ENCODE results near the gene WNT4.

WNT4 gene

GRCh38 chr1:22163564-22163963, 20.7 kb upstream of the WNT4 start:
- no peak for DNase-seq (ENCODE audit: low read depth in 2 of 2)

DNA sequence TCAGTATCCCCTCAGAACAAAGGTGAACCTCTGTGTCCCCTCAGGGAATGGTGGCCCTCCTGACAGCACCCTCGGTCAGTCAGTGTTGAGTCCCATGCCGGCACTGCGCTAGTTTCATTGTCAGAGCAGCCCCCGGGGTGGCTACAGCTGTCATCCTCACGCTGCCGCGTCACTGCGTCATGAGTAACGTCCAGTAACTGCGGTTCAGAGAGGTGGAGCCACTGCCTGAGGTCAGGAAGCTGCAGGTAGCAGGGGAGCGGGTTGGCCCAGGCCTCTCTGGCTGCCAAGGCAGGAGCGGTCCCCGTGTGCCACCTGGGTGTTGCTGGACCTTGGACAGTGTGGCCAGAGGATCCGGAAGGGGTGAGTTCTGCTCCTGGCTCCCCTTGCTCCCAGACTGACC, 20.2 kb upstream of the WNT4 start:
- DNase-seq (ENCODE audit: low read depth in 2 of 2), result no peak

- DNase-seq (ENCODE audit: low read depth in 2 of 2), result no peak
Measured at GRCh38 chr1:22159891-22160290, 17.0 kb upstream of the WNT4 start.

DNA sequence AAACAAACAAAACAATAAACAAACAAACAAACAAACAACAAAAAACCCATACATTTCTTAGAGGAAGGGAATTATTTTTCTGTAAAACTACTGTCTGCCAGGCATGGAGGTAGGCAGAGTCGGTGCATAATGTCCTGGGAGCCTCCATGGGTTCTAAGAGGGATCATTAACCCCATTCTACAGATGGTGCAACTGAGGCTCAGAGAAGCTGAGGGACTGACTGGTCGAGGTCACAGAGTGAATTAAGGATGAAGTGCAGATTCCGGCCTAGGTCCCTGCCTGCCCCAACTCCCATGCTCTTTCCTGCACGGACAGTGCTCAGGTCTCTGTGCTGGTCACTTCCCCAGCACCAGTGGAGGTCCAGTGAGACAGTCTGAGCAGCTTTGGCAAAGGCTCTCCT, 15.8 kb upstream of the WNT4 start:
- no peak for DNase-seq (ENCODE audit: low read depth in 2 of 2)

DNA sequence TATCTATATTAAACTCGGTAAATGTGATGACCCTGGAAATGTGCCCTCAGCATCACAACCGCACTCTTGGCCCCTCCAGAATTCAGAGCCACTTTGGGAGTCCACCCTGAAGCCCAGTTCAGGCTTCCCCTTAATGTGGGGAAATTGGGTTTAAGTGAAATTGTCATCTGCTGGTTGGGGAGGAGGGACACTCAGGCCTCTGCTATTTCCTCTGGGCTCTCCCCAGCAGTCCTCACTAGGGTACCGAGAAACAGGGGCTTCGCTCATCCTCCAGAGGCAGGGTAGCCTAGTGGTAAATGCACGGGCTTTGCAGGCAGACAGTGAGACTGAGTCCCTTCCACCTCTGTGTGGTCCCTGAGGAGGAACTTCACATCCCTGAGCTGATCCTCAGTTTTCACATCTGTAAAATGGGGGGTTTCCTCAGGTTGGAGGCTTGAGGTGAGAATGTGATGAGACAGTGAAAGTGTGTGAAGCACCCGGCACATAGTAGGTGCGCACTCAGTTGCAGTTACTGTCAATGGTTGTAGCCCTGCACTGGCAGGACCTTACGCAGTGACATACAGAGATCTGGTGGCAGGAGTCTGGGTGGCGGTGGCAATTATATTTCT, 14.6 kb upstream of the WNT4 start:
- DNase-seq (ENCODE audit: low read depth in 2 of 2), result no peak

DNA sequence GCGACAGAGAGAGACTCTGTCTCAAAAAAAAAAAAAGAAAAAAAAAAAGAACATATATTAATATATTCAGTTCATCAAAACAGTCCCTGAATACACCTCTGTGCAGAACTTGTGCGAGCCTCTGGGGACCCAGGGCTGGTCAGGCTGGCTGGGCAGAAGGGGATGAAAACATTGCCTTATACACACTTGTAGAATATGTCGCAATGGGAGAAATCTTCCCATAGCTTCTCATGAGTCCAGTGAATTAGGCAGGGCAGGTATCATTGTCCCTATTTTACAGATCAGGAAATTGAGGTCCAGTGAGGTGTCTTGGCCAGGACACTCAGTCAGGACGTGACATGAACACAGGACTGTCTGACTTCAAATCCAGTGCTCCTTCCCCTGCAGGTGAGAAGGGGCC, 12.6 kb upstream of the WNT4 start:
- DNase-seq (ENCODE audit: low read depth in 2 of 2), result no peak

- DNase-seq (ENCODE audit: low read depth in 2 of 2), result no peak
Measured at GRCh38 chr1:22154626-22155025, 11.7 kb upstream of the WNT4 start.

DNA sequence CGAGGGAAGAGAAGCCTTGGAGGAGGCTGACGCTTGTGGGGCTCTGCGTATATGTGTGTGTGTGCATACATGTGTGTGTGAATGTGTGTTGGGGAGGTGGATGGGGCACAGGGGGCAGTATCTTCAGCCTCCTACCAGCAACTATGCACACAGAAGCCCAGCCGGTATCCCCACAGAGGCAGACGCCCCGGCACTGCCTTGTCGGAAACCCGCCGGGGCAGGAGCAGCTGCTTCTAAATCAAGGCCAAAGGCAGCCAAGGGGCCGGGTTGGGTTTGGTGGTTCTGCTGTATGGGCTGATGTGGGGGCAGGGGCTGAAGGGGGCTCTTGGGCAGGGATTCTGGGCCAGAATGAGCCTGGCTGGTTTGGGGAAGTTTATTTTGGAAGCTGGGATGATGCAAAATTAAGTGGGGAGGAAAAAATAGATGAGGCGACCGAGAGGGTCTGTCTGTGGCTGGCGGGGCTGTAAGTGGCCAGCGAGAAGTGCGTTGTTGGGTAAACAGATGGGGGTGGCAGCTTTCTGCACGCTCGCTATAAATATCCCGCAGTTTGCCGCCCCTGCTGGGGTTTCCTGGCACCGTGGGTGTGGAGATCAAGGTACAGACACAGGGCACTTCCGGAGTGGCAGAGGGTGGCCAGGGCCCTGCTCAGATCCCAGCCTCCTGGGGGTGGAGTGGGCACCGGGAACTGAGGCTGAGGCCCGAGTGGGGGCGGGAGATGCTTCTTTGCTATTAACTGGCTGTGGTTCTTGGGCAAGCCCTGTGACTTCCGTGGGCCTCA, 11.0 kb upstream of the WNT4 start:
- DNase-seq (ENCODE audit: low read depth in 2 of 2), result no peak

- no peak for DNase-seq (ENCODE audit: low read depth in 2 of 2)
Measured at GRCh38 chr1:22150923-22151322, 8.0 kb upstream of the WNT4 start.

DNA sequence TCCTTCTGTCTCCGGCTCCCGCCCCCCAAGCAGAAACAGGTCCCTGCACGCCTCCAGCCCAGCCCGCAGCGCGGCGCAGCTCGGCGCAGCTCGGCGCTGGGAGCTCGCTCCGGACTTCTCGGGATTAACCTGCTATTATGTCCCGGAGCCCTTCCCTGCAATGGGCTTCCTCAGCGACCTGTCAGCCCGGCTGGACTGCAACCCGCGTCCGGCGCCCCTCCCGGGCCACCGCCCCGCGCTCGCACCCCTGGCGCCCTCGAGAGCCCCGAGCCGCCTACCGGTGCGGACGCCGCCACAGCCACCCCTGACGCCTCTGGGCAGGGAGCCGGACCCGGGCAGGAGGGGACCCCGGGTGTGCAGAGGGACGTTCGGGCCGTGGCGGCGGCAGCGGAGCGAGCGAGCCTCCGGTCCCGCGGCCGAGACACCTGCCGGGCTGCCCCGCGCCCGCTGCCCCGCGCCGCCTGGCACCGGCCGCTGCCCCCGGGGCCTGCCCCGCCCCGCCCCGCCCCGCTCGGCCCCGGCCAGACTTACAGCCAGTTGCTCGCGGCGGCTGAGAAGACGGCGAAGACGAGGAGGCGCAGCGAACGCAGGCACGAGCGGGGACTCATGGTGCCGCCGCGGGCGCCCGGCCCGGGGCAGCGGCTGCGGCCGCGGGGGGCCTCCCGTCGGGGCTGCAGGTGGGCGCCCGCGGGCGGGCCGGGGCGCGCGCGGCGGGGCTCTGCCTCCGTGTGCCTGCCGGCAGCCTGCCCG, 407 bp downstream of the WNT4 start:
- DNase-seq (ENCODE audit: low read depth in 2 of 2), result no peak

GRCh38 chr1:22141554-22142314, 1.2 kb downstream of the WNT4 start:
- no peak for DNase-seq (ENCODE audit: low read depth in 2 of 2)

GRCh38 chr1:22140694-22141093, 2.2 kb downstream of the WNT4 start:
- DNase-seq (ENCODE audit: low read depth in 2 of 2), result no peak

DNA sequence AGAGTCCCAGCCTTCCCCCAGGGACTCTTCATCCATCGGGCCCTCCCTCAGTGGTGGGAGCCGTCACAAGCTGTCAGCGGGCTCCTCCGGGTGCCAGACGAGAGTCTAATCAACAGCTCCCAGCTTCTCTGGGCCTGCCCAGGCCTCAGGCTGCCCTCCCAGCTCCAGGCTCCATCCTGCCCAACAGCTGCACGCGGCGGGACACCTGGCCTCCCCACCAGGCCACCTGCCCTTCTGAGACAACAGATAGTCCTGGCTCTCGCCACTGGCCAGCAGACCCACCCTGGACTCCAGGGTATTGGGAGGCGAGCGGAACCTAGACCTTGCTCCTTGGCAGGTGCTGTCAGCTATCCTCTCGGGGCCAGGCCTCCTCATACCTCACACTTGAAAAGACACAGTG, 3.1 kb downstream of the WNT4 start:
- DNase-seq (ENCODE audit: low read depth in 2 of 2), result no peak

DNA sequence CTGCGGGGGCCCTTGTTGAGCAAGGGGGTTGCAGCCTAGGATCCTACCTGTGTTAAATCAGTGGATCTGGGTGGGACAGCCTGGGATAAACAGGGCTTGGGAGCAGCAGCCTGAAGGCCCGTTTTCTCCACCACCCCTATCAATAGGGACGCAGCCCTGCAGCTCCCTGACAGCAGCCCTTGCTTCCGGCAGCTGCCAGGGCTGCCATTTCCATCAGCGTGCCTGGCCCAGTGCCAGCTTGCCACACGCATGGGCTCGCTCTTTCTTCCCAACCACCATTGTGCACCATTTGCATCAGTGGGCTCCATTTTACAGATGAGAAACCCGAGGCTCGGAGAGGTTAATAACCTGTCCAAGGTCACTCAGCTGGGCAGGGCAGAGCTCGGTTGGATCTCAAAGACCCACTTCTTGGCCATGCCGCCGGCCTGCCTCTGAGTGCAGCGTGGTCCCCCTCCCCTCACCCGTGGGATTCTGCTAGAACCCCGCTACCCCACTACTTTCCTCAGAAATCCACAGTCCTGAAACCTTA, 3.8 kb downstream of the WNT4 start:
- DNase-seq (ENCODE audit: low read depth in 2 of 2), result no peak

GRCh38 chr1:22137004-22137720, 5.7 kb downstream of the WNT4 start:
- DNase-seq (ENCODE audit: low read depth in 2 of 2), result no peak

DNA sequence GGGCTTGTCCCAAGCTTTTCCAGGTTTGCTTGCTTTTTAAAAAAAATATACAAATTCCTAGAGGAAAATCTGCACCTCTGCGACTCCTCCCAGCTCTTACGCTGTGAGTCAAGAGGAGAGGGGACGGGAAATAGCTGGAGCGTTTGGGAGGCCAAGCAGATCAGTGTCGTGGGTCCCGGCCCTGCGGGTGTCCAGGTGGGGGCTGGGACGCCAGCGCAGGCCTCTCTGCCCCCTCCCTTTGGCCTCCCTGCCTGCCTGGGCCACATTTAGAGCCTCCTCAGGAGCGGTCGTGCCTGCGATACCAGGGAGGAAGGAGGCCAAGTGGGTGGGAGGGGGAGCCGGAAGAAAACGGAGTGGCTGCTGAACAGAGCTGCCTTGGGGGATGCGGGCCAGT, 9.0 kb downstream of the WNT4 start:
- no peak for DNase-seq (ENCODE audit: low read depth in 2 of 2)

GRCh38 chr1:22133247-22133930, 9.5 kb downstream of the WNT4 start:
- DNase-seq (ENCODE audit: low read depth in 2 of 2), result no peak

GRCh38 chr1:22132517-22133235, 10.2 kb downstream of the WNT4 start:
- no peak for DNase-seq (ENCODE audit: low read depth in 2 of 2)

DNA sequence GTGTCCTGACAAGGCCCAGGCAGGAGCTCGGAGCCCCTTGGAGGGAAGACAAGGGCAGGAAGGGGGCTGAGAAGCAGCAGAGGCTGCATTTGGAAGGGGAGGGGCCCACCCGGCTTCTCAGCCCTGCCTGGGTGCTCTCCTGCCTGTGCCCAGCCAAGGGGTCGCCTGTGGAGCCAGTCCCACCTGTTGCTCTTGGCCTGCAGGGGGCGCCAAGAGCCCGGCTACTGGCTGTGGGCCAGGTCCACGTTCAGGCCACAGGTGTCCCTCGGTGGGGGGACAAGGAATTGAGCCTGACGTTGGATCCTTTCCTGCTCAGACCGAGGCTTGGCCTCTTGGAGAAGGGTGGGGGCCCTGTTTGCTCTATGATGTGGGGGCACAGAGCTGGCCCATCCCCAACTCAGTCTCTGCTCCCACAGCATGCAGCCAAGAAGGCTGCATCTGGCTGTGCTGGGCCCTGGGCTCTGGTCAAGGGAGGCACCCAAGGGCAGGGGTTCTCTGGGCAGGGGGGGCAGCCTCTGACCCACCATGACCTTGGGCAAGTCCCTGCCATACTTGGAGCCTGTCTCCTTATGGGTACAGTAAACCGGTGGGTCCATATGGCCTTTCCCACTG, 10.9 kb downstream of the WNT4 start:
- DNase-seq (ENCODE audit: low read depth in 2 of 2), result peak in 1 of 2 donors; percentile 9

DNA sequence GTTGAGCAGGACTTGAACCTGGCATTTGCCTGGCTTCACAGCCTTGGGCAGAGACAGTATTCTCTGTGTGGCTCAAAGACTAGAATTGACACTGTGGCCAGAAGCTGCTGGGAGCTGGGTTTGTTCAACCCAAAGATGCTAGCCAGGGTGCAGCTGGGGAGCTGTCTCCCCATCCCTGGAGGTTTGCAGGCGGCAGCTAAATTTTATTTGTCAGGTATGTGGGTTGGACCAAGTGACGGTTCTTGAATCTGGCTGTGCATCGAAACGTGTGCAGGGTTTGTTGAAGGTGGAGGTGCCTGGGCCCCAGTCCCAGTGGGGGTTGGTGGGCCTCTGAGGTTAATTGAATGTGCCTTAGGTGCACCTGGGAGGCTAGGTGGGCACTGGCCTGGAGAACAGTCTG, 11.8 kb downstream of the WNT4 start:
- no peak for DNase-seq (ENCODE audit: low read depth in 2 of 2)

All from stimulated activated CD8-positive, alpha-beta memory T cell treated with anti-CD3 and anti-CD28 coated beads, Interleukin-15, amount 100 ng/mL, for 4 hours (primary cell).